CD4-positive, alpha-beta T cell (primary cell): ENCODE results near the gene CYB561A3. TPM values are rescaled to one million over a fixed set of nuclear protein-coding genes. Genes with fewer than 3 reads are reported as not detected.

Experiments
- ATAC-seq: fragments of 200-7000 bp; cut with Tn5 transposase; one replicate; pipeline ENCODE4 v1.10.0; 2022; ENCODE audit warnings: mild to moderate bottlenecking; ENCODE audit not compliant: poor library complexity
- CTCF ChIA-PET: fragments of 350-600 bp; sonication (Branson Sonifier 250); formaldehyde crosslinking; loops from one replicate; lab custom pipeline; 2021; ENCODE audit warnings: antibody characterized with exemption, inconsistent platforms; lab: Charles Lee
- POLR2A ChIA-PET: fragments of 350-600 bp; sonication (Branson Sonifier 250); formaldehyde crosslinking; loops from one replicate; lab custom pipeline; 2021; ENCODE audit warnings: antibody characterized with exemption, inconsistent platforms; lab: Charles Lee
- DNase-seq, 14 experiments: peaks; one replicate each; pipeline ENCODE4 v3.0.0-alpha.2; 2013 to 2020; ENCODE audit warnings: mixed read lengths in 2 of 14
- H3K27ac ChIP-seq, 2 donors: one replicate each; pipeline versions ENCODE4 v1.5.1 to v1.7.0; 2013; ENCODE audit warnings: low read length in 2 of 2, low read depth in 1 of 2, mild to moderate bottlenecking in 1 of 2
- H3K27me3 ChIP-seq, 2 experiments: 1 replicate in 1 of 2; 2 replicates in 1 of 2; pipeline versions ENCODE4 v1.6.1 to v1.7.0; 2013; ENCODE audit warnings: low read length in 2 of 2, control low read depth in 1 of 2, mild to moderate bottlenecking in 1 of 2, moderate library complexity in 1 of 2; ENCODE audit not compliant: insufficient read depth in 2 of 2, control insufficient read depth in 1 of 2
- H3K36me3 ChIP-seq: one replicate; pipeline ENCODE4 v1.6.1; 2013; ENCODE audit warnings: low read length, control low read depth; ENCODE audit not compliant: insufficient read depth
- H3K4me1 ChIP-seq: one replicate; pipeline ENCODE4 v1.6.1; 2013; ENCODE audit warnings: low read length, control low read depth; ENCODE audit not compliant: insufficient read depth
- H3K4me3 ChIP-seq: one replicate; pipeline ENCODE4 v1.5.1; 2013; ENCODE audit warnings: mild to moderate bottlenecking, low read length, moderate library complexity
- H3K9me3 ChIP-seq, 2 experiments: 1 replicate in 1 of 2; 2 replicates in 1 of 2; pipeline versions ENCODE4 v1.6.1 to v1.7.0; 2013; ENCODE audit warnings: low read length in 2 of 2, mild to moderate bottlenecking in 2 of 2, control low read depth in 1 of 2, moderate library complexity in 1 of 2; ENCODE audit not compliant: control insufficient read depth in 1 of 2, insufficient read depth in 1 of 2
- H3K27ac Mint-ChIP-seq: one replicate; pipeline ENCODE4 v1.8.0; 2020; ENCODE audit warnings: mixed read lengths
- H3K27me3 Mint-ChIP-seq: one replicate; pipeline ENCODE4 v1.8.0; 2021; ENCODE audit warnings: mixed read lengths
- H3K36me3 Mint-ChIP-seq: one replicate; pipeline ENCODE4 v1.8.0; 2021; ENCODE audit warnings: low read depth, mixed read lengths
- H3K4me1 Mint-ChIP-seq: one replicate; pipeline ENCODE4 v1.8.0; 2021; ENCODE audit warnings: low read depth, mixed read lengths
- H3K4me3 Mint-ChIP-seq: one replicate; pipeline ENCODE4 v1.8.0; 2020; ENCODE audit warnings: mild to moderate bottlenecking, mixed read lengths
- H3K9me3 Mint-ChIP-seq: one replicate; pipeline ENCODE4 v1.8.0; 2020; ENCODE audit warnings: mixed read lengths
- intact Hi-C, 2 experiments: fragments of 100-400 bp; cut with DNase I in 1 of 2; cut with micrococcal nuclease in 1 of 2; formaldehyde crosslinking; loops; one replicate each; pipeline versions ENCODE4 v1.15.1 to v1.9.0; 2023 to 2025; cut with DNase I, micrococcal nuclease
- total RNA-seq, 174 experiments: library from RNA in 2 of 174; stranded (reverse) in 2 of 174; gene quantifications; one replicate each; pipeline ENCODE4 v1.2.3 and lab custom pipeline; 2021 to 2026
- TF ChIP-seq, protein P1 (sequence below): fragments of 200-600 bp; IDR thresholded peaks from one replicate; pipeline ENCODE4 v1.8.0; 2022; ENCODE audit warnings: antibody characterized with exemption, mild to moderate bottlenecking

CYB561A3 gene
- total RNA-seq, 2 experiments from 2014 or later: 24.4 to 25.8 TPM

DNA sequence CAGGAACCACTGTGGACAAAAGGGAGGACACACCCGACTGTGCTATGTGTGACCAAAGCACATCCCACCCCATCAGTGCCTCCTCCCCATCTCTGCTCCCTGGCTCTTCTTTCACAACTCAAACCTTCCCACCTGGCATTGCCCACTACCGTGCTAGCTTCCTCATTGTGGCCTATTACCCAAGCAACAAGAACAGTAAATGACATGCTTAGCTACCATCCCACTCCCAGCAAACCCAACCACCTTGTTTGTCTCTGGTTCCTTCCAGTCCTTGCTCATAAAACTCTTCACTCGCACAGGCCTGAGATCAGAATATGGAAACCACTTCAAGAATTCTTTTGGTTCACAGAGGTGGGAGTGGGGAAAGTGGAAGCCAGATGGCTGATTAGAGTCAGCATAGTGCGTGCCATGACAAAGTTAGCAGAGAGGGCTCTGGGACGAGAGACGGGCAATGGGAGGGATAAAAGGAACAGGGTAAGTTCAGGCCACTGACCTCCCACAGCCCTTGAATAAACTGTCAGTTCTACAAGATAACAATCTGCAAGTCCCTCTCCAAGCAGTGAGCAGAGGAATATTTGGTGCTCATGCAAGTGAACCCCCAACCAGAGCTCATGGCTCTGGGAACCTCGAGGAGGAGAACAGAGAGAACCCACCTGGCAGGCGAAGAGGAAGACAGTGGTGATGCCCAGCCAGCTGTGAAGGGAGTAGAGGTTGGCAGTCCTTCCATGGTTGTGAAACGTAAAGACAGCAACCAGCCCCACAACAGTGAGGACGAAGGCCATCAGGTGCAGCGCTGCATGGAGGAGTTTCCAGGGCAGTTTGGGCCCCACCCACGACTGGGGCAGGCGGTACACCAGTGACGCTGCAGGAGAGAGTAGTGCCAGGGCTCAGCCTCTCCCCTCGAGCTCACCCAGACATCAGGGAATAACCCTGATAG, 8.3 kb downstream of the CYB561A3 start:
- Histone ChIP-seq H3K27me3 (no peaks in the 10 kb centered on the region), H3K36me3 (peaks cover 49% of the 10 kb centered on the region), H3K4me1 (peaks cover 11% of the 10 kb centered on the region), H3K4me3 (no peak overlapping the region), H3K9me3 (no peaks in the 10 kb centered on the region), H3K27ac (no peak overlapping the region)
- ATAC-seq: no peak
- H3K4me1 Mint-ChIP-seq: peaks cover 6% of the 10 kb centered on the region
- CTCF ChIA-PET: interaction anchor here (1.1 kb wide), 1 partner anchor 17 kb away, joined by 3 read pairs; no protein-coding TSS in a partner anchor
- no peaks in the 10 kb centered on the region for H3K27me3 Mint-ChIP-seq
- no peak for DNase-seq
- H3K4me3 Mint-ChIP-seq: no peak overlapping the region
- H3K27ac Mint-ChIP-seq: no peak overlapping the region
- peaks cover 53% of the 10 kb centered on the region for H3K36me3 Mint-ChIP-seq
- TF ChIP-seq, protein P1, sequence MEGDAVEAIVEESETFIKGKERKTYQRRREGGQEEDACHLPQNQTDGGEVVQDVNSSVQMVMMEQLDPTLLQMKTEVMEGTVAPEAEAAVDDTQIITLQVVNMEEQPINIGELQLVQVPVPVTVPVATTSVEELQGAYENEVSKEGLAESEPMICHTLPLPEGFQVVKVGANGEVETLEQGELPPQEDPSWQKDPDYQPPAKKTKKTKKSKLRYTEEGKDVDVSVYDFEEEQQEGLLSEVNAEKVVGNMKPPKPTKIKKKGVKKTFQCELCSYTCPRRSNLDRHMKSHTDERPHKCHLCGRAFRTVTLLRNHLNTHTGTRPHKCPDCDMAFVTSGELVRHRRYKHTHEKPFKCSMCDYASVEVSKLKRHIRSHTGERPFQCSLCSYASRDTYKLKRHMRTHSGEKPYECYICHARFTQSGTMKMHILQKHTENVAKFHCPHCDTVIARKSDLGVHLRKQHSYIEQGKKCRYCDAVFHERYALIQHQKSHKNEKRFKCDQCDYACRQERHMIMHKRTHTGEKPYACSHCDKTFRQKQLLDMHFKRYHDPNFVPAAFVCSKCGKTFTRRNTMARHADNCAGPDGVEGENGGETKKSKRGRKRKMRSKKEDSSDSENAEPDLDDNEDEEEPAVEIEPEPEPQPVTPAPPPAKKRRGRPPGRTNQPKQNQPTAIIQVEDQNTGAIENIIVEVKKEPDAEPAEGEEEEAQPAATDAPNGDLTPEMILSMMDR: no peak
- intact Hi-C loops: no loop called here
- POLR2A ChIA-PET: no interaction called here
- H3K9me3 Mint-ChIP-seq: no peaks in the 10 kb centered on the region

DNA sequence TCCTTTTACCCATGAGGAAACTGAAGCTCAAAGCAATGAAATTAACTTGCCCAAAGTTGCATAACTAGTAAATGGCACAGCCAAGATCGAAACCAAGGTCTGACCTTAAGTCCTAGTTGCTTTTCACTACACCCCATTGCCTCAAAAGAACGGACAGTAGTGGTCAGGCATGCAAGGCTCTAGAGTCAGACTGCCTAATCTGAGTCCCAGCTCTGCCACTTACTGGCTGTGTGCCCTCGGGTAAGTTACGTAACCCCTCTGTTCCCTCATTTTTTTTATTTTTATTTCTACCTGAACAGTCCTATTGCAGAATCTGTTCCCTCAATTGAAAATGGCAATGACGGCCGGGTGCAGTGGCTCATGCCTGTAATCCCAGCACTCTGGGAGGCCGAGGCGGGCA, 9.6 kb downstream of the CYB561A3 start:
- ChIA-PET CTCF (no interaction called here), POLR2A (interaction anchor here (1.0 kb wide), 1 partner anchor 19 kb away, joined by 3 read pairs; the partner anchor contains the start of genes DDB1 and TKFC)
- no peaks in the 10 kb centered on the region for H3K9me3 ChIP-seq
- peaks cover 6% of the 10 kb centered on the region for H3K4me1 ChIP-seq
- no peaks in the 10 kb centered on the region for H3K27me3 ChIP-seq
- H3K27ac ChIP-seq: no peak overlapping the region
- Mint-ChIP-seq H3K4me3 (no peak overlapping the region), H3K27me3 (no peaks in the 10 kb centered on the region), H3K4me1 (peaks cover 6% of the 10 kb centered on the region), H3K9me3 (no peaks in the 10 kb centered on the region), H3K27ac (no peak overlapping the region), H3K36me3 (peaks cover 59% of the 10 kb centered on the region)
- TF ChIP-seq, protein P1: no peak
- H3K4me3 ChIP-seq: no peak overlapping the region
- no peak for DNase-seq
- no peak for ATAC-seq
- peaks cover 58% of the 10 kb centered on the region for H3K36me3 ChIP-seq
- intact Hi-C loops: no loop called here

DNA sequence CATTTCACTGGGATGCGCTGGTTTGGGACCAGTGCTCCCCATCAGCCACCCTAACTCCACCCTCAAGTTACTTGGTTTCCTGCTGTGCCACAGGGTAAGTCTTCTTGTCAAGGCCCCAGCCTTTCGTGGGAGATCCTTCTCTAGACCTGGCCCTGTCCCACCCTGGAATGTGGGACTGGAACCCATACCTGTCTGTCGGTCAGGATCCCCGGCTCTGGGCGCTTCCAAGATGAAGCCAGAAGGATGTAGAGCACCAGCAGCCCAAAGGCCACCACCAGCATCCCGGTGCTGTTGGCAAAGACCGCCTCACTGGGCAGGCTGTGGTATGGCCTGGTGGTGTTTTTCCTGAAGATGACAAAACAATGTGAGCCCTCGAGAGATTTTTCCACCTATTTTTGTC, 10.9 kb downstream of the CYB561A3 start:
- Mint-ChIP-seq H3K27me3 (no peaks in the 10 kb centered on the region), H3K36me3 (peaks cover 57% of the 10 kb centered on the region), H3K27ac (no peak overlapping the region), H3K9me3 (no peaks in the 10 kb centered on the region), H3K4me1 (no peaks in the 10 kb centered on the region), H3K4me3 (no peak overlapping the region)
- POLR2A ChIA-PET: no interaction called here
- DNase-seq (no peak), ATAC-seq (no peak)
- TF ChIP-seq, protein P1: no peak
- Histone ChIP-seq H3K36me3 (peaks cover 61% of the 10 kb centered on the region), H3K9me3 (no peaks in the 10 kb centered on the region), H3K4me3 (no peak overlapping the region), H3K4me1 (no peaks in the 10 kb centered on the region), H3K27me3 (no peaks in the 10 kb centered on the region), H3K27ac (no peak overlapping the region)
- CTCF ChIA-PET: no interaction called here
- intact Hi-C loops: no loop called here
